ENCODE data around the gene MBD2.

DNA sequence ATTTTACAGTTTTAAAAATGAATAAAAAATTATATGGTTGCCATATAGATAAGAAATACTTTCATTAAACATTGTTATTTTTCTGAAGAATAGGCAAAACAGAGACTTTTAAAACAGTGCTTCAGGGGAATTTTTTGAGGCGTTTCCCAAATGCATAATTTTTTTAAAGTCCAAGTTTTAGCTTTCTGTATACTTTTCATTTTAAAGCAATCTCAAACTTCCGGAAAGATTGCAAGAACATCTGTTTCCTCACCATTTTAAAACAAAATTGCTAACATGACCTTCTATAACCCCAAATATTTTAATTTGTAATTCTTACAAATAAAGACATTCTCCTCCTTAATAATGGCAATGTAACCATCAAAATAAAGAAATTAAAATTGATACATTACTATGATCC, 15.1 kb upstream of the MBD2 start:
- TF ChIP-seq, protein P1, sequence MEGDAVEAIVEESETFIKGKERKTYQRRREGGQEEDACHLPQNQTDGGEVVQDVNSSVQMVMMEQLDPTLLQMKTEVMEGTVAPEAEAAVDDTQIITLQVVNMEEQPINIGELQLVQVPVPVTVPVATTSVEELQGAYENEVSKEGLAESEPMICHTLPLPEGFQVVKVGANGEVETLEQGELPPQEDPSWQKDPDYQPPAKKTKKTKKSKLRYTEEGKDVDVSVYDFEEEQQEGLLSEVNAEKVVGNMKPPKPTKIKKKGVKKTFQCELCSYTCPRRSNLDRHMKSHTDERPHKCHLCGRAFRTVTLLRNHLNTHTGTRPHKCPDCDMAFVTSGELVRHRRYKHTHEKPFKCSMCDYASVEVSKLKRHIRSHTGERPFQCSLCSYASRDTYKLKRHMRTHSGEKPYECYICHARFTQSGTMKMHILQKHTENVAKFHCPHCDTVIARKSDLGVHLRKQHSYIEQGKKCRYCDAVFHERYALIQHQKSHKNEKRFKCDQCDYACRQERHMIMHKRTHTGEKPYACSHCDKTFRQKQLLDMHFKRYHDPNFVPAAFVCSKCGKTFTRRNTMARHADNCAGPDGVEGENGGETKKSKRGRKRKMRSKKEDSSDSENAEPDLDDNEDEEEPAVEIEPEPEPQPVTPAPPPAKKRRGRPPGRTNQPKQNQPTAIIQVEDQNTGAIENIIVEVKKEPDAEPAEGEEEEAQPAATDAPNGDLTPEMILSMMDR (conservative IDR thresholded peaks at IDR 0.05 in 1 of 2, IDR thresholded peaks at IDR 0.05 in 1 of 2; ENCODE audit: low read depth in 1 of 2, low read length in 2 of 2), result no peak
- TF ChIP-seq EZH2 (IDR thresholded peaks at IDR 0.05; ENCODE audit: low read length, missing control alignments), result no peak

Measured in fibroblast of lung (primary cell).